Psoas muscle (tissue), 8 donors: ENCODE results near the gene ZAP70. TPM values are rescaled to one million over a fixed set of nuclear protein-coding genes. Genes with fewer than 3 reads are reported as not detected.

ENCODE experiments used
- ATAC-seq, 4 donors: fragments of 200-7000 bp; cut with Tn5 transposase; one replicate each; pipeline ENCODE4 v1.9.1; 2020; ENCODE audit warnings: moderate library complexity in 3 of 4, mild to moderate bottlenecking in 2 of 4
- DNase-seq, 2 donors: peaks; one replicate each; pipeline ENCODE4 v3.0.0-alpha.2; 2020
- H3K27ac ChIP-seq: fragments of 200-600 bp; one replicate; pipeline ENCODE4 v1.8.0; 2022
- H3K27me3 ChIP-seq, 3 donors: fragments of 200-600 bp in 1 of 3; one replicate each; pipeline versions ENCODE4 v1.6.1 to v1.8.0; 2013 to 2022; ENCODE audit warnings: low read length in 2 of 3, mild to moderate bottlenecking in 2 of 3, moderate library complexity in 1 of 3; ENCODE audit not compliant: insufficient read depth in 3 of 3
- H3K36me3 ChIP-seq, 2 donors: fragments of 200-600 bp in 1 of 2; one replicate each; pipeline versions ENCODE4 v1.6.1 to v1.8.0; 2013 to 2022; ENCODE audit warnings: low read depth in 1 of 2, mild to moderate bottlenecking in 1 of 2, moderate library complexity in 1 of 2; ENCODE audit not compliant: insufficient read depth in 1 of 2
- H3K4me1 ChIP-seq: fragments of 200-600 bp; one replicate; pipeline ENCODE4 v1.8.0; 2022
- H3K4me3 ChIP-seq: fragments of 200-600 bp; one replicate; pipeline ENCODE4 v1.8.0; 2022; ENCODE audit warnings: mild to moderate bottlenecking
- H3K9me3 ChIP-seq: fragments of 200-600 bp; one replicate; pipeline ENCODE4 v1.8.0; 2022
- CTCF ChIP-seq: fragments of 200-600 bp; IDR thresholded peaks from one replicate; pipeline ENCODE4 v1.8.0; 2022; ENCODE audit warnings: antibody characterized with exemption
- WGBS, 3 donors: extraction: QIAGEN DNeasy Blood & Tissue Kit; methylation state at CpG; one replicate each; pipeline versions ENCODE4 v1.1.6 to v1.1.7; 2013; 5-methylcytosine and 5-hydroxymethylcytosine counted together
- intact Hi-C, 2 donors: fragments of 100-400 bp; cut with DNase I; formaldehyde crosslinking; loops; one replicate each; pipeline versions ENCODE4 v1.11.0 to v1.14.2; 2022
- long read RNA-seq, 2 donors: library from polyadenylated mRNA; unstranded; transcript quantifications; one replicate each; pipeline ENCODE4 v2.0.0, GENCODE V29; 2021
- polyA plus RNA-seq, 3 donors: library from polyadenylated mRNA; stranded (reverse); fragments of 200-250 nt; gene quantifications; one replicate each; pipeline ENCODE4 v1.2.3, GENCODE V29; 2013
- total RNA-seq, 4 donors: library from RNA; stranded (reverse); fragmentation: NEBNext Ultra II Directional in 2 of 4; extraction: Animal tissue kit (Norgen Biotek cat#: 25700) in 2 of 4; gene quantifications; one replicate each; pipeline versions ENCODE4 v1.2.1 to v1.2.4, GENCODE V29; 2021 to 2023
- donor health status: healthy with polysubstance abuse.
- donor health status: DM: no; HTN: no; CAD: no; lungs with moderate emphysema.
- donor health status: Bipolar disorder and iron deficiency.
- donor health status: healthy.
- donor health status: DM: yes; HTN: yes; CAD: no.
- donor health status: DM: no; HTN: no; CAD: no.
- donor health status: DM: no; HTN: no; CAD: no.
- donor health status: DM: yes; HTN: yes; CAD: no.

The ZAP70 gene
- total RNA-seq (1 to 10 TPM in 1 of 4 donors, under 1 TPM in 3; 0.48 to 1.2 (median 0.84) TPM), polyA plus RNA-seq (under 1 TPM; 0.40 to 0.94 (median 0.42) TPM)
- long read RNA-seq, donor 1 = 0 reads
- long read RNA-seq, donor 2 = 0 reads

DNA sequence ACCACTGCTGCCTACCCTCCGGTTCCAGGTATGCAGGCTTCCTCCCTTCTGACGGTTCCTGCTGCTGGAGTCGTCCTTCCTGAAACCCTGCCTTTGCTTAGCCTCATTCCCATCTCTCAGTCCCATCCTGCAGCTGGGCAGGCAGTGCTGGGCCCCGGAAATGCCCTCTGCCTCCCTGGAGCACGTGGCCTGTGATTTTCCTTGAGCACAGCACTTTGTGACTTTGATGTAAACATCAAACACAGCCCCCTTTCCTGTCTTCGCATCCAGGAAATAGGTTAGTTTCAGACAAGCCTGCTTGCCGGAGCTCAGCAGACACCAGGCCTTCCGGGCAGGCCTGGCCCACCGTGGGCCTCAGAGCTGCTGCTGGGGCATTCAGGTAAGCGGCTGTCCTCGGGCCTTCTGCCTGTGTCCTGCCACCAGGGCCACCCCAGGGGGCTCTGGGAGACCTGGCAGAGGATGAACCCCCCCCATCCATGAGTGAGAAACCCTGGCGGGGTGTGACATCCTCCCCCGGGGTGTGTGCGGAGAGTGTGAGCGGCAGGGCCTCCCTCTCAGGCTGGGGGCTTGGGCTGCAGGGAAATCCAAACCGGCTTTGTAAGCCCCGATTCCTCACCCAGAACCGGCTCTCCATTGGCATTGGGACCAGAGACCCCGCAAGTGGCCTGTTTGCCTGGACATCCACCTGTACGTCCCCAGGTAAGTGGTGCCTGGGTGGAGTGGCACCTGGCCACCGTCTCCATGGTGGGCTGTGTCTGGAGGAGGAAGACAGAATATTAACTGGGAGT lies at the start of gene ZAP70:
ZAP70 (plus strand) TSS at position 281 of the 788 bp plus-strand sequence. CDS start 10,461 bp downstream, outside the sequence.
- H3K27ac ChIP-seq = no peak within 1 kb of the TSS
- H3K4me1 ChIP-seq = no peaks in the 10 kb centered on the region
- peaks cover 0 to 5% (median 0%) of the 10 kb centered on the region in 3 donors for H3K27me3 ChIP-seq
- no peak for ATAC-seq
- peak in 1 of 2 donors; percentile 35 for DNase-seq
- H3K36me3 ChIP-seq = no peaks in the 10 kb centered on the region
- intact Hi-C loops = no loop called here
- H3K9me3 ChIP-seq = no peaks in the 10 kb centered on the region
- no peak for TF ChIP-seq CTCF
- 78 to 81% (median 79%) methylated on average over 21 of the region's 21 CpGs for WGBS, 3 donors
- no peak within 1 kb of the TSS for H3K4me3 ChIP-seq

DNA sequence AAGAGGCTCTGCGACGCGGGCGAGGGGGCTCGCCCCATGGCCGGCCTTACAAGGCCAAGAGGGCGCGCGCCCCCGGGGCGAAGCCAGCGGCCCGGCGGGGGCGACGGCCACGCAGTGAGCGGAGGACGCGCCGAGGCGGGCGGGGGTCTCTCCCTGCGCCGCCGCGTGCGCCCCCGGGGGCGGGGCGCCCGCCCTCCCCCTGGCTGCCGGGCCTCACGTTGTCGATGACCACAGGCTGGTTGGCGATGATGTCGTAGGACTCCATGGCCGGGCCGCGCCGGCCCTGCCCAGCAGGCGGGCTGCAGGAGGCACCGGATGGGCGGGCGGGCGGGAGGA lies 49.8 kb upstream of the ZAP70 start:
- Histone ChIP-seq H3K27me3 (no peaks in the 10 kb centered on the region), H3K9me3 (no peaks in the 10 kb centered on the region), H3K4me1 (peaks cover 24% of the 10 kb centered on the region), H3K27ac (peak overlapping the region; percentile 98), H3K36me3 (peaks cover 2 to 17% of the 10 kb centered on the region in 2 donors), H3K4me3 (peak overlapping the region; percentile 84)
- DNase-seq = no peak
- no peak for ATAC-seq
- intact Hi-C loops = loop anchor here (1.0 to 10.0 kb wide), 3 partner anchors 17 to 69 kb away; partner anchors contain the start of gene COX5B (in 1 of the 2)
- 0 to 2% (median 1%) methylated on average over 8 to 46 of the region's 46 CpGs for WGBS, 3 donors
- TF ChIP-seq CTCF = no peak

- H3K27me3 ChIP-seq = no peaks in the 10 kb centered on the region
- H3K9me3 ChIP-seq = no peaks in the 10 kb centered on the region
- peak; percentile 97 to 99 for DNase-seq
- peak; percentile 94 to 96 (median 95) for ATAC-seq
- intact Hi-C loops = loop anchor here (1.0 to 10.0 kb wide), 3 partner anchors 18 to 69 kb away; partner anchors contain the start of gene COX5B (in 1 of the 2)
- WGBS, 3 donors = 0 to 1% (median 1%) methylated on average over 33 to 60 of the region's 60 CpGs
- peak; percentile 58 for TF ChIP-seq CTCF
- H3K36me3 ChIP-seq = peaks cover 1 to 12% of the 10 kb centered on the region in 2 donors
- peaks cover 24% of the 10 kb centered on the region for H3K4me1 ChIP-seq
- H3K4me3 ChIP-seq = peak within 1 kb of the TSS; percentile 84
- H3K27ac ChIP-seq = peak within 1 kb of the TSS; percentile 98
Observed at GRCh38 chr2:97663962-97664635, 49.3 kb upstream of the ZAP70 start, which contains the start of gene ACTR1B. Gene ACTR1B, minus strand, starts transcription at chr2:97664044. Its CDS starts 154 bp downstream, at chr2:97663890.

DNA sequence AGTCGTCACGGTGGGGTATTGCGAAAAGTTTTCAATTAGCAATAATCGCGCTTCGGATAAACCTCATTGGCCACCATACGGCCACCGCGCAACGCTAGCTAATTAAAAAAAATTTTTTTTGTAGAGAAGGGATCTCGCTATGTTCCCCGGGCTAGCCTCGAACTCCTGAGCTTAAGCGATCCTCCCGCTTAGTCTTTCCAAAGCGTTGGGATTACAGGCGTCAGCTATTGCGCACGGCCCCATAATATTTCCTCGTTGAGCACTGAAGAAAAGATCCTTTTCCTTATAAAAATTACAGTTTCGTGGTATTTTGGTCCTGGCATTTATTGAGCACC lies 48.8 kb upstream of the ZAP70 start:
- DNase-seq (no peak), ATAC-seq (peak in 1 of 4 donors; percentile 8)
- Histone ChIP-seq H3K4me3 (peak overlapping the region; percentile 84), H3K27me3 (no peaks in the 10 kb centered on the region), H3K4me1 (peaks cover 24% of the 10 kb centered on the region), H3K36me3 (peaks cover 0 to 7% of the 10 kb centered on the region in 2 donors), H3K27ac (peak overlapping the region; percentile 98), H3K9me3 (no peaks in the 10 kb centered on the region)
- WGBS, 3 donors = 5% methylated on average over 21 of the region's 21 CpGs
- intact Hi-C loops = loop anchor here in 1 of 2 donors (2.0 to 10.0 kb wide), 2 partner anchors 32 to 70 kb away; no protein-coding TSS in a partner anchor
- no peak for TF ChIP-seq CTCF
